ENCODE results near the gene GEN1.

GEN1 gene, protein sequence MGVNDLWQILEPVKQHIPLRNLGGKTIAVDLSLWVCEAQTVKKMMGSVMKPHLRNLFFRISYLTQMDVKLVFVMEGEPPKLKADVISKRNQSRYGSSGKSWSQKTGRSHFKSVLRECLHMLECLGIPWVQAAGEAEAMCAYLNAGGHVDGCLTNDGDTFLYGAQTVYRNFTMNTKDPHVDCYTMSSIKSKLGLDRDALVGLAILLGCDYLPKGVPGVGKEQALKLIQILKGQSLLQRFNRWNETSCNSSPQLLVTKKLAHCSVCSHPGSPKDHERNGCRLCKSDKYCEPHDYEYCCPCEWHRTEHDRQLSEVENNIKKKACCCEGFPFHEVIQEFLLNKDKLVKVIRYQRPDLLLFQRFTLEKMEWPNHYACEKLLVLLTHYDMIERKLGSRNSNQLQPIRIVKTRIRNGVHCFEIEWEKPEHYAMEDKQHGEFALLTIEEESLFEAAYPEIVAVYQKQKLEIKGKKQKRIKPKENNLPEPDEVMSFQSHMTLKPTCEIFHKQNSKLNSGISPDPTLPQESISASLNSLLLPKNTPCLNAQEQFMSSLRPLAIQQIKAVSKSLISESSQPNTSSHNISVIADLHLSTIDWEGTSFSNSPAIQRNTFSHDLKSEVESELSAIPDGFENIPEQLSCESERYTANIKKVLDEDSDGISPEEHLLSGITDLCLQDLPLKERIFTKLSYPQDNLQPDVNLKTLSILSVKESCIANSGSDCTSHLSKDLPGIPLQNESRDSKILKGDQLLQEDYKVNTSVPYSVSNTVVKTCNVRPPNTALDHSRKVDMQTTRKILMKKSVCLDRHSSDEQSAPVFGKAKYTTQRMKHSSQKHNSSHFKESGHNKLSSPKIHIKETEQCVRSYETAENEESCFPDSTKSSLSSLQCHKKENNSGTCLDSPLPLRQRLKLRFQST

DNA sequence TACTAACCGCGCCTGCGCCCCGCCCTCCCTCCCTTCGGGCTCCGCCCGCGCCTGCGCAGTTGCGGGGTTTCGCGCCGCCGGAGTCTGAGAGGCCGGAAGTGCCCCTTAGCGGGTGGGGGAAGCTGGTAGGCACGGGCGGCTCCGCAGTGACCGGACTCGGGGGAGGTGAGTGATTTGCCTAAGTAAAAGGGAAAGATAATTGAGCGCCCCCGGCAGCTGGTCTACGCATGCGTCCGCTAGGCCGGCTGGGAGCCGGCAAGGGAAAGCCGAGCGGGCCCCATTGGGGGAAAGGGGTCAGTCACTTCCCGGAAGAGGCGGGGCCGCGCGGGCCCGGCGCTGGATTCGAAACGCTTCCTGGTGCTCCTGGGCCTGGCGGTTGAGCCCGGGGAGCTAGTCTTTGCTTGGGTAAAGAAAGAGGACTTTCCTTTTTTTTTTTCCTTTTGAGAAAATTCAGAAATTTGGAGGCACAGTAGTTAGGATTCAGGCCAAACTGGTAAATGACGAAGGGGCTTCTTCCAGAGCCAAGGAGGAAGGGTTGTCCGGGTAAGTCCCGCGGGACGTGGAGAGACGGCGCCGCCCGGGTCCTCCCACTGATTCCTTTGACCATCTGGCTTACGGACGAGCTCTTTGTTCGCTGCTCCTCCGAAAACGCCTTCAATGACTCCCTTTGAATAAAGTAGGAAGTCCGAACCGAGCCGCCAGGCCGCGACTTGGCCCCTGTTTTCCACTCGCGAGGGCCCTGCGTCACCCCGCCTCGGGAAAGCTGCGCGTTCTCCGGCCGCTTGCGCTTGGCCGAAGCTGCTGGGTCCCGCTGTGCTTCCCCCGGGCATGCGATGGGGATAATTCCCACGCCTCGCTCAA lies at the start of gene GEN1, which contains the start of gene SMC6:
Gene GEN1 (plus strand): TSS at position 336 of the 861 bp plus-strand sequence. CDS start 5,806 bp downstream, outside the sequence.
Gene SMC6 (minus strand): TSS at position 8 of the 861 bp plus-strand sequence. CDS start 7,864 bp downstream, outside the sequence.
- no peak for FAIRE-seq

DNA sequence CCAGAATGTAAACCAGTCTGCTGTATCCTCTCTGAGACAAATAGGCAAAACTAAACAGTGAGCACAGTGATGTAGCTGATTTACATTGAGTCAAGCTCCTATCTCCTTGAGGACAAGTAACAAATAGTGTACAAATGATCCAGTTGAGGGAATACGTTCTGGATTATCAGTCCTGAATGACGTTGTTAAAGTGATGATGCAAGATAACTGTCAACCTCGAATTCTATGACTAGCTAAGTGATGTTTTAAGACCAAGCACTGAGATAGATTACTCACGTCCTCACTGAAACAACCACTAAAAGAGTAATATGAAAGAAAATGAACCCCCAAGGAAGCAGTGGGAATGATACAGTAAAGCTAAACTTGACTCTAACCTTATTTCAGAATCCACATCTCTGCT lies 47.1 kb upstream of the GEN1 start:
- no peak for FAIRE-seq

DNA sequence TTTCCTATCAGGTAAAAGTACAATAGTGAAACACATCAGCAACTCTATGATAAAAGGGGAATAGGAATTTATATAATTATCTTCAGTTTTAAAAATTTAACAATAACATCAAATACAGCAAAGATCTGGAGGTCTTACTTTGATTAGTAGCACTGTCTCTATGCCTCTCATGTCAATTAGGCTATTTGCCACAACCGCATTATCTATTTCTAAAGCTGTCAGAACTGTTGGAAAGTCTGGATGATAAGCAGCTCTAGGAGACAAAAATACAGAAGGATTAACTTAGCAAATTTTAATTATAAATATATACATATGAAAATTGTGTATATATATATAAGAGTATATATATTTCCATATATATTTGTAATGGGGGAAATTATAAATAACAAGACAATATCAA lies 45.4 kb upstream of the GEN1 start:
- FAIRE-seq, result no peak

DNA sequence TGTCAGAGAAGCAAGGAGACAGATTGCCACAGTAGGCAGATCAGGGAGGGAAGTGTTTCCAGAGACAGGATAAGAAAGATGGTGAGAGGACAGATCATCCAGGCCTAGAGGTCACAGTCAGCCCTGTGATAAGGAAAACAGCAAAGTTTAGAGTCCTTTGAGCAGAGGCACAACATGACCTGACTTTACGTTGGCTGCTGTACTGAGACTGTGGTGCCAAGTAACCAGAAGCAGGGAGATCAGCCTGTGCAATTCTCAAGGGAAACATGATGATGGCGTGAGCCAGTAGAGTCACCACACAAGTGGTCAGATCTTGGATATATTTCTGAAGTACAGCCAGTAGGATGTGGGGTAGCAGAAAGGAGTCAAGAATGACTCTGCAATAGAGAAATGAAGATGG lies 44.0 kb upstream of the GEN1 start:
- no peak for FAIRE-seq

DNA sequence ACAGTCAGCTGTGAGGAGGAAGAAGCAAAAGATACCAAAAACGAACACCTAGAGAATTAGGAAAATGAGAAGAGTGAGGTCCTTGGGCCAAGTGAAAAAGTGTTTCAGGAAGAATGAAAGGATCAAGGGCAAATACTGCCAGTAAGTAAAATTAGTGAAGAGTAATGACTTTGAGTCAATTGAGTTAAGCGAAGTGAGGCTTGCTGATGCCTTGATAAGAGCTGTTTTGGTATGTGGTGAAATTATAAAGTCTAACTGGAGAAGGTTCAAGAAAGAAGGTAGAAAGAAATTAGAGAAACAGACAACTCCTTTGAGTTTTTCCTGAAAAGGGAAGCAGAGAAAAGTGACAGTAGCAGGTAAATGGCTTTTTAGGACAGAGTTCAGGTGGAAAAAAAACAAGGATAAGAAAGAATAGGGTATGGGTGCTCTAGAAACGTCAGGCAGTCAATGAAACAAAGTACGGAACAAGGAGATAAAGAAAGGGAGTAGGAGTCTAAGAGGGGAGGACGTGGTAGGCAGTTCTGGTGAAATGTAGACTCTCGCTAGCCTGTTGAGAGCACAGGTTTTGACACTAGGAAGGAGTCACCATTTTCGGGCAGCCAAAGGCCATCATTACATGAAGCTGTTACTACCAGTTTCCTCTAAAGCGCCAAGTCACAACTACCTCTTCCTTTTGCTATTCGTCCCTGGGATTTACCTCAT lies 43.2 kb upstream of the GEN1 start:
- FAIRE-seq, result no peak

DNA sequence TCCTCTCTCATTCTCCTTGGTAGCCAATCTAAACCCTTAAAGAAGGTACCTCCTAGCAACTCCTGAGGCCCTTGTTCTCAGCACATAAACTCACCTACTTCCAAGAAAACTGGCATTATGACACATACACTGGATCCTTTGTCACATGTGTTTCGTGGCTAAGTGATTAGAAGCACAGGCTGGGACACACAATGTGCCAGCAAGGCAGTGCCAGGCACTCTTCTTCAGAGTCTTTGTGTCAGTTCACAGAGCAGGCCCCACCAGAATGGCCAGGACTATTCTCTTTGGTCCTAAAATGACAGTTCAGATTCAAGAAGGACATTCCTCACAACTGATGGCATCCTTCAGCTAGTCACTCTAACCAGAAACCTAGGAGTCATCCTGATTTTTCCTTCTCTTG lies 40.6 kb upstream of the GEN1 start:
- FAIRE-seq, result no peak

DNA sequence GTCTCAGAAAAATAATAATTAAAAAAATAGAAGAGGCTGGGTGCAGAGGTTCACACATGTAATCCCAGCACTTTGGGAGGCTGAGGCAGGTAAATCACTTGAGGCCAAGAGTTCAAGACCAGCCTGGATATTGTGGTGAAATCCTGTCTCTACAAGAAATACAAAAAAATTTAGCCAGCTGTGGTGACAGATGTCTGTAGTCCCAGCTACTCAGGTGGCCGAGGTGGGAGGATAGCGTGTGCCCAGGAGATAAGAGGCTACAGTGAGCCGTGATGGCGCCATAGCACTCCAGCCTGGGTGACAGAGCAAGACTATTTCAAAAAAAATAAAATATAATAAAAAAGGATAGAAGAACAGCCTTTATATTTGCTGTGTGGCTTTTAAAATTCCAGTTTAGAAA lies 36.3 kb upstream of the GEN1 start:
- no peak for FAIRE-seq

DNA sequence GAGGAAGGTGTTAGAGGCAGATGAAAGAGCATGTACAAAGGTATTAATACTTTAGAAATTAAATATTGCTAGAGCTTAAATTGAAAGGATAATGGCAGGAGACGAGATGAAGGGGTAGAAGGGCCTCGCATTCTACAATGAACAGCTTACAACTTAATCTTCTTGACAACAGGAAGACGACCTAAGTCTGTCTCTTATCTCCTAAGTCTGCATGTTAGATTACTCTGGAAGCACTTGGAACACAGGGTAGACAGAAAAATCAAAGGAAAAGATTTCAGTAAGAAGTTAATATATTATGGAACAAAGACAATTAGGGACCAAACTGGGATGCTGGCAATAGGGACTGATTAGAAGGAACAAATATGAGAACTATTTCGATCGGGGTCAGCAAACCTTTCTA lies 35.2 kb upstream of the GEN1 start:
- no peak for FAIRE-seq

DNA sequence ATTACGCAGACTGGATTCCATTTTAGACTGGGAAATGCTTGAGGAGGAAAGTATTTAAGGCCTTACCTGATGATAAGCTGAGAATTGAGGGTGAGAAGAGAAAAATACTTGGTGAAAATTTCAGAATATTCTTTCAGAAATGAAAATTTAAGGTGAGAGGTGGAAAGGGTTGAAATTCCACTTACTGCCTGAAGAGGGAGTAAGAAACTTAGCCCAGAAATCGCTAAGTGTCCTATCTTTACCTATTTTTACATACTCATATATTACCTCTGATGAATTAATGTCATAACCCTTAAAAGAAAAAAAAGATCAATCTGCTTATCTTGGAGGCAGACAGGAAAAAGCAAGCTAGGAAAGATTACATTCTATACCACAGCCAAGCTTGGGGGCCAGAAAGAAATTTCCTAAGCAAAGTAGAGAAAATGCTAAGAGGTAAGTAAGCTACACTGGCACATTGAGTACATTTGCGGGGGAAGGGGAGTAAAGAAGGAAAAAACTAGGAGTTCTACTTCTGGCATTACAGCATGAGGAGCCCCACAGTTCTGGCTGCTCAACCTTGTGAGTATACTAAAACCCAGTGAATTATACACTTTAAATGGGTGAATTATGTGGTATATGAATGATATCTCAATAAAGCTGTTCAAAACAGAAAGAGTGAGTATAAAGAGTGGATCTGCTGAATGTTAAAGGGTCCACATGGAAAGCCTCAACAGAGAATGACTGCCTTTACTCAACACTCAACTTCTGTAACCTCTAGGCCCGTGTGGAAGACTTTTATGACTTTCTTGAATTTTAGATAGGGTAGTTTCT lies 34.2 kb upstream of the GEN1 start:
- FAIRE-seq, result no peak

DNA sequence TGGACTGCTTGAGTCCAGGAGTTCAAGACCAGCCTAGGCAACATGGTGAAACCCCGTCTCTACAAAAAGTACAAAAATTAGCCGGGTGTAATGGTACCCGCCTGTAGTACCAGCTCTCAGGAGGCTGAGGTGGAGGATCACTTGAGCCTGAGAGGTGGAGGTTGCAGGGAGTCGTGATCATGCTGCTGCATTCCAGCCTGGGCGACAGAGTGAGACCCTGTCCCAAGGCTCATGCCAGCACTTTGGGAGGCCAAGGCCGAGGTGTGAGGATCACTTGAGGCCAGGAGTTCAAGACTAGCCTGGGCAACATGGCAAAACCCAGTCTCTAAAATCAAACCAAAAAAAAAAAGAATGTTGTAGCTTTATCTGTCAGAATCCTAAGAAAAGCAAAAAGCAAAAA lies 25.7 kb upstream of the GEN1 start:
- FAIRE-seq, result no peak

DNA sequence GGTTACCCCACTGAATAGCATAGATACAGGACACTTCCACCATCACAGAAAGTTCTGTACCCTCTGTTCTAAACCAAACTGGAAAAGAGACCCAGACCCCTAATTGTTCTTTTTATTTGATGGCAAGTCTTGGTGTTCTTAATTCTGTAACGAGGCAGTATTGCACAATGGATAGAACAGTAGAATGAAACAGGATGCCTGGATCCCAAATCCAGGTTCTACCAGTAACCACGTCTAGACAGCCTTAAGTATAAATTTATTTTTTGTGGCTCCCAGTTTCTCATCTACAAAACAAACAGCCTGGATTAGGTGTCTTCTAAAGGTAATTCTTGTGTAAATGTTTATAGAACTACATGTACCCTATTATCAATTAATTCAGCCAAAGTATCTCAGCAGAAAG lies 24.1 kb upstream of the GEN1 start:
- FAIRE-seq, result no peak

DNA sequence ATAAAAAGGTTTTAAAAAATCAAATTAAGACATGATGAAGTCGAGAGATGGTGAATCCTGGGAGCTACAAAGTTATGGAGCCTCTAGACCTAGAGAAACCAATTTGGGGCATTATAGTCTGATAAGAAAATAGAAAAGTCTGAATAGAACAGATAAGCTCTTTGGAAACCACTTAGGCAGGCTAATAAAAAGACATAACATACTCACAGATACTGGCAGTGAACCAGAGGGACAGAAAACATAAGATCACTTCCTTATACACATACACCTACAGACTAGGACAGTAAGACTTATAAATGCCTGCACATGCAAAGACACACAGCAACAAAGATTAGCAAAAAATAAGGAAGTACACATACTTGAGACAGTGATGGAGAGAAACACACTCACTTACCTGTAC lies 20.3 kb upstream of the GEN1 start:
- FAIRE-seq, result no peak

DNA sequence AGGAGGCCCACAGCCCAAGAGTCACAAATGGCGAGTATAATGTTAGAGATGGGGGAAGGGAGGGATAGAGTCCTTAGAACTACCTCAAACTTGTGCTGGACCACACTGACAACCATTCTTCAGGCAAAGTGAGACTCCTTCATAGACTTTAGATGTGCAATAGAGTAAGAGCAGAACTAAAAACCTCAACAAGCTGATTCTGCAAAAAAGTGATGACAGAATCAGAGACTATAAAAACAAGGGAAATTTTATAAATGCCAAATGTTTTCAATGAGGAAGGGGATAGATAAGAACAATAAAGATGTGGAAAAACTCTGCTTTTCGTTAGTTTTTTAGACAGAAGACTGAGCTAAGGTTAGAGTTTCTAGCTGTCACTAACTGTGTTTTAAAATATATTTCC lies 18.1 kb upstream of the GEN1 start:
- FAIRE-seq, result no peak

DNA sequence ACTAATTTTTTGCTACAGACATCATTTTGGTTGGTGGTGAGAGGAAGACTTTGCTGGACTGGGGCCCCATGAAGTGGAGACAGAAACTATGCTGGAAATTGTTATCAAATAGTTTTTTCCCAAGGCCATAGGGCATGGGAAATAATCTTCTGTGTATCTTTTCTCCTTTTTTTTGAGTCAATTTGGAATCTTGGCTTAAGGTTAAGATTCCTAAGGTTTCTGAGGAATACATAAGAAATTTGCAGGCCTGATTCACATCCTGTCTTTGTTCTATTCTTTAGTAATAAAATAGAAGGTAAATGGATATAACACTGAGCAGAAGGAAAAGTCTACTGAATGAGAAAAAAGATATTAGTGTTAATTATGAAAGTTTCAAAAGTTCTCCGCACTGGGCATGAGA lies 16.9 kb upstream of the GEN1 start:
- no peak for FAIRE-seq

DNA sequence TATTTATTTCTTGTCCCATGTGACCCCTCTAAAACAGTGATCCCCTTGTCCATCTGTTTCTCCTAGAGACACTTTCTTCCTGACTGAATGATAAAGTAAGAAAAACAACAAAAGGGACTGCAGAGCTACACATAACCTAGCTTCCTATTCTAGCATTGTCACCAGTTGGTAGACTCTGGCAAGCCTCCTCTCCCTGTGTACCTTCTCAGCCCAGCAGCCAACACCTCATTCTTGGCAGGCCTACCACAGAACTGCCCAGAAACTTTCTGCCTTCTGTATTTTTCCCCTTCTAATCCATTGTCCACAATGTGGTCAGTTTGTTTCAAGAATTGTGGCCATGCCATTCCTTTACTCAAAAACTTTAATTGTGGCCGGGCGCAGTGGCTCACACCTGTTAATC lies 13.7 kb upstream of the GEN1 start:
- FAIRE-seq, result no peak

DNA sequence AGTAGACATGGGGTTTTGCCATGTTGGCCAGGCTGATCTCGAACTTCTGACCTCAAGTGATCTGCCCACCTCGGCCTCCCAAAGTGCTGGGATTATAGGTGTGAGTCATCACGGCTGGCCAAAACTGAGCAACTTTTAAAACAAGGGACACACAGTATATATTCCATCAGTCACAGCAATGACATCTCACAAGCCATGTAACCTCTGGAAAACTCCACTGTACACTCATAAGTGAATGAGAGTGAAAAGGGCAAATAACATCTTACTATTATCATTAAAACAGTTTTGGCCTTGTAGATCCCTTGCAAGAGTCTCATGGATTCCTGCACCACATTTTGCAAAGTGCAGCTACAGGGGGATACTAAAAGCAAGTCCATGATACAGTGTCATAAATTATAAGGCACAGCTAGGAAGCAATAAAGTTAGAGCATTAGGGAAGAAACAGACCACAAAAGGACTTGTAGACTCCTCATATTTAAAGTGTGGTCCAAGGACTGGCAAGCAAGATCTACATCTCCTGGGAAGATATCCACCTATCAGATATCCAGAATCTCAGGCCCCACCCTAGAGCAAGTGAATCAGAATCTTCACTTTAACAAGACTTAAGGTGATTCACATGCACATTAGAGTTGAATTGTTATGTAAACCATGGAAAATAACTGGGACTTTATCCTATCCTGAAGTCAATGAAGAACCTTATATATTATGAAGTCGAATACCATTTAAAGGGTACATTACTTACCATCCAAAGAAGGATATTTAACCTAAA lies 6.1 kb upstream of the GEN1 start:
- no peak for FAIRE-seq

DNA sequence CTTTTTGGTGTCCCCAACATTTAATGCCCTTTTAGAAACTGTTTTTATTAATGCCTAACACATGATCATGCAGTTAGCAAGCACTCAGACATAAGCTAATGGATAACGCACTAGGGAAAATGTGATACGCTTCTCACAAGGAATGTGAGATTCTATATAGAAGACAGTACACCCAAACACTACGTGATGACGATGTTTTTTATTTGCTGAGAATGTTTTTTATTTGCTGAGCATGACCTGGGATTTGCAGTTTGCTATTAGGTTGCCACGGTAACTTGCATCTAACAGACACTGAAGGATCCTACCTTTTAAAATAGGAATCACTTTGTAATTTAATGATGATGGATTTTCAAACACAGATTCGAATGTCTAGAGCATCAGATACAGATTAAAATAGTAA lies 5.2 kb upstream of the GEN1 start:
- no peak for FAIRE-seq

DNA sequence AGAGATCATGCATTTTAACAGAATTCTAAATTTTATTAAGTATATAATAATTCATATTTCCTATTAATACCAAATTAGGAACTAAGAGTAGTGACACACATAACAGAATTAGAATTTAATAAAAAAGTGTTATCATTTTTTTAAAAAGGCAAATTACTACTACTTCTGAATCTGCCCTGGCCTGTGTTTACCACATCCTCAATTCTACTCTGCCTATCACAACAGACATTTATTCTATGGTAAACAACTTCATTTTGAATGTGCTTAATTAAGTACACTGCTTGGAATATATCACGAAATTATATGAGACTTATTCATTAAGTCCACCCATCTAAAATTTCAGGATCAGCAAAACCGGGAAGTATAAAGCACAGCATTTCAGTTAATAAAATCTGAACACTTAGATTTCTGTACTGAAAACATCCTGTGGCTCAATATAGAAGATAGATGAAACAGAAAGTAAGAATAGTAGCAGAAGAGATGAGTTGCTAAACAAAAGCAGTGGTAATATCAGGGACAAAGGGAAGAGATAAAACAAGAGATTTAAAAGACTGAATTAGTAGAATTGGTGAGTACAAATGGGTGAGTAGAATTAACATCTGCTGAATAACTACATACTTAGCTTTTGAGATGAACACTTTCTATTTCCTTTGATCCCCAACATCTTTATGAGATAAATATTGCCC lies 4.0 kb upstream of the GEN1 start:
- FAIRE-seq, result no peak

DNA sequence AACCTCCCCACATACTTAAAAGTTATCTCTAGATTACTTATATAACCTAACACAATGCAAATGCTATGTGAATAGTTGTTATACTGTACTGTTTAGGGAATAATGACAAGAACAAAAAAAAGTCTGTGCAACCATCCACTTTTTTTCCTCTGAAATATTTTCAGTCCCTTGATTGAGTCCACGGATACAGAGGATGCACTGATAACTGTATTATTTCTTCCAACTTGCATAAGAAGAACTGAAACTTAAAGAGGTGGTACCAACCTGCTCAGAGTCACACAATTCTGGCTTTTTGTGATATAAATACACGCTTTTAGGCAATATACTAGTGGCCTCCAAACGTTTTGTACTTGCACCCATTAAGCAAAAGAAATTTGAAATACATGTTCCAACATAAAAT lies 1.7 kb upstream of the GEN1 start:
- FAIRE-seq, result no peak

Data from colon (tissue), 2 donors.